Neural cell (in vitro differentiated cells): Measurements from ENCODE around the gene EHD4. TPM values are rescaled to one million over a fixed set of nuclear protein-coding genes. Genes with fewer than 3 reads are reported as not detected.

ENCODE experiments used
- H2AFZ ChIP-seq: fragments of 200-600, 300-800 bp; sonication (generic), shearing (Covaris generic); 2 replicates; pipeline ENCODE4 v1.6.0; 2014; ENCODE audit warnings: low read depth, mild to moderate bottlenecking, antibody characterized with exemption, low read length, moderate library complexity
- H3F3A ChIP-seq: fragments of 200-600 bp; shearing (Covaris generic); 2 replicates; pipeline ENCODE4 v1.6.1; 2016; ENCODE audit warnings: mild to moderate bottlenecking, moderate library complexity, mixed read lengths, antibody characterized with exemption, low read length; ENCODE audit not compliant: insufficient read depth, poor library complexity, severe bottlenecking
- H3K27ac ChIP-seq: fragments of 200-600, 300-800 bp; sonication (generic), shearing (Covaris generic); 2 replicates; pipeline ENCODE4 v1.5.1; 2014; ENCODE audit warnings: mild to moderate bottlenecking, low read length, moderate library complexity
- H3K27me3 ChIP-seq: fragments of 300-800, 200-600 bp; sonication (generic), shearing (Covaris generic); 2 replicates; pipeline ENCODE4 v1.6.0; 2014; ENCODE audit warnings: mild to moderate bottlenecking, low read depth, low read length, moderate library complexity; ENCODE audit not compliant: insufficient read depth
- H3K36me3 ChIP-seq: fragments of 300-800, 200-600 bp; sonication (generic), shearing (Covaris generic); 2 replicates; pipeline ENCODE4 v1.5.1; 2014; ENCODE audit warnings: mild to moderate bottlenecking, antibody characterized with exemption, low read length, moderate library complexity; ENCODE audit not compliant: insufficient read depth
- H3K4me2 ChIP-seq: fragments of 300-800, 200-600 bp; sonication (generic), shearing (Covaris generic); 2 replicates; pipeline ENCODE4 v1.6.0; 2014; ENCODE audit warnings: mild to moderate bottlenecking, low read length
- H3K4me3 ChIP-seq: fragments of 300-800, 200-600 bp; sonication (generic), shearing (Covaris generic); 2 replicates; pipeline ENCODE4 v1.5.1; 2014; ENCODE audit warnings: mild to moderate bottlenecking, low read length, moderate library complexity
- H3K79me2 ChIP-seq: fragments of 200-600 bp; shearing (Covaris generic); replicated peaks from 2 replicates; pipeline ENCODE4 v1.6.0; 2014; ENCODE audit warnings: mild to moderate bottlenecking, low read length, moderate library complexity; ENCODE audit not compliant: insufficient read depth
- H3K9ac ChIP-seq: fragments of 300-800, 200-600 bp; sonication (generic), shearing (Covaris generic); 2 replicates; pipeline ENCODE4 v1.6.1; 2016; ENCODE audit warnings: mild to moderate bottlenecking, low read length, mixed read lengths
- H3K9me2 ChIP-seq: fragments of 200-600 bp; shearing (Covaris generic); 2 replicates; pipeline ENCODE4 v1.6.1; 2016; ENCODE audit warnings: mild to moderate bottlenecking, low read length, mixed read lengths; ENCODE audit not compliant: insufficient read depth
- H3K9me3 ChIP-seq: fragments of 200-600, 300-800 bp; sonication (generic), shearing (Covaris generic); 2 replicates; pipeline ENCODE4 v1.6.1; 2016; ENCODE audit warnings: mild to moderate bottlenecking, mixed run types, low read length, moderate library complexity, mixed read lengths
- H4K20me1 ChIP-seq: fragments of 200-600 bp; shearing (Covaris generic); 2 replicates; pipeline ENCODE4 v1.6.1; 2016; ENCODE audit warnings: mild to moderate bottlenecking, mixed run types; ENCODE audit not compliant: insufficient read depth
- EP300 ChIP-seq: fragments of 450-650 bp; conservative IDR thresholded peaks from 2 replicates; pipeline ENCODE4 v1.6.1; 2014; ENCODE audit warnings: antibody characterized with exemption, mild to moderate bottlenecking, moderate library complexity; ENCODE audit not compliant: poor library complexity, severe bottlenecking
- EZH2 ChIP-seq: fragments of 200-600, 300-800 bp; shearing (Covaris generic), sonication (generic); IDR thresholded peaks from 2 replicates; pipeline ENCODE4 v1.6.1; 2014; ENCODE audit warnings: antibody characterized with exemption, low read length, borderline replicate concordance, mild to moderate bottlenecking; ENCODE audit not compliant: insufficient read depth, poor library complexity, severe bottlenecking
- MXI1 ChIP-seq: fragments of 450-650 bp; conservative IDR thresholded peaks from 2 replicates; pipeline ENCODE4 v1.6.1; 2014; ENCODE audit warnings: antibody characterized with exemption, mild to moderate bottlenecking; ENCODE audit not compliant: poor library complexity, severe bottlenecking
- POLR2AphosphoS5 ChIP-seq: IDR thresholded peaks from 2 replicates; pipeline ENCODE4 v1.6.1; 2012
- RAD21 ChIP-seq: fragments of 450-650 bp; conservative IDR thresholded peaks from 2 replicates; pipeline ENCODE4 v1.6.1; 2014; ENCODE audit warnings: antibody characterized with exemption, mild to moderate bottlenecking, moderate library complexity
- SMC3 ChIP-seq: fragments of 450-650 bp; conservative IDR thresholded peaks from 2 replicates; pipeline ENCODE4 v1.6.1; 2014; ENCODE audit warnings: antibody characterized with exemption, mild to moderate bottlenecking, moderate library complexity; ENCODE audit not compliant: poor library complexity
- TAF1 ChIP-seq: IDR thresholded peaks from 2 replicates; pipeline ENCODE4 v1.6.1; 2012; ENCODE audit warnings: low read depth
- polyA plus RNA-seq: library from polyadenylated mRNA; depleted of rRNA; stranded (reverse); fragments of >200 nt; gene quantifications from 2 replicates; pipeline ENCODE4 v1.2.3, GENCODE V29; 2014
- TF ChIP-seq, protein P1 (sequence below): IDR thresholded peaks from 2 replicates; pipeline ENCODE4 v1.6.1; 2012; ENCODE audit warnings: borderline replicate concordance
- TF ChIP-seq, protein P2 (sequence below): fragments of 450-650 bp; IDR thresholded peaks from 2 replicates; pipeline ENCODE4 v1.5.1; 2014; ENCODE audit warnings: antibody characterized with exemption, mild to moderate bottlenecking, moderate library complexity; ENCODE audit not compliant: poor library complexity, severe bottlenecking

EHD4 gene
- polyA plus RNA-seq, 1 donor from 2014 or later, result 0.09 TPM

DNA sequence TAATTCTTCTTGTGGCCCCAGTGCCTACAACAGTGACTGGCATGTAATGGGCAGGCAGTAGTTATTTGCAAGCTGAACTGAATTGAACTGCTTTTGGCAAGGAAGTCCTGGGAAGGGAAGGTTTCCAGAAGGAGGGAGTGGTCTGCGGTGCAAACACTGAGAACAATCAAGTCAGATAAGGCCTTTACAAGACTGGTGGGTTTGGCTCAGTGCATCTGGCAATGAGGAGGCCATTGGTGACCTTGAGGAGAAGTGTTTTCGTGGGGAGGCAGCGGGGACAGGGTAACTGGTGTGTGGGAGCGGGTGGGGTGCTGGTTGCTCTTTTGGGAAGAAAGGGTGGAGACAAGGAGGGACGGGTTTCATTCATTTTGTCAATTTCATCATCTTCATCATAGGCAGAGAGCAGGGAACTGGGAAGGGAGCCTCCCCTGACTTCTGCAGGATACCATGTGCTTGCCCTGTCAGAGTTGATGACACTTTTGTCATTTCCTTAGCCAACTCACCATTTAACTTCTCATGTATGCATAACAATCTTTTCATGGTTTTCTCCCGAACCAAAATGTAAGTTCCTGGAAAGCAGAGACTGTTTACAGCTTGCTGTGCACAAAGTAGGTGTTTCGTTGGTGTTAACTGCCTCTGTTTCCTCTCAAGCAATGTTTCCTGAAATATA lies 8.4 kb upstream of the EHD4 start:
- no peaks in the 10 kb centered on the region for H3K27me3 ChIP-seq
- no peak overlapping the region for H3K4me3 ChIP-seq
- H3K79me2 ChIP-seq, result no peaks in the 10 kb centered on the region
- no peak overlapping the region for H3K27ac ChIP-seq
- H3K9me3 ChIP-seq, result no peaks in the 10 kb centered on the region
- no peak overlapping the region for H3K9ac ChIP-seq
- H2AFZ ChIP-seq, result no peak overlapping the region
- no peaks in the 10 kb centered on the region for H4K20me1 ChIP-seq
- no peaks in the 10 kb centered on the region for H3F3A ChIP-seq
- no peak for TF ChIP-seq EZH2
- TF ChIP-seq, protein P1, sequence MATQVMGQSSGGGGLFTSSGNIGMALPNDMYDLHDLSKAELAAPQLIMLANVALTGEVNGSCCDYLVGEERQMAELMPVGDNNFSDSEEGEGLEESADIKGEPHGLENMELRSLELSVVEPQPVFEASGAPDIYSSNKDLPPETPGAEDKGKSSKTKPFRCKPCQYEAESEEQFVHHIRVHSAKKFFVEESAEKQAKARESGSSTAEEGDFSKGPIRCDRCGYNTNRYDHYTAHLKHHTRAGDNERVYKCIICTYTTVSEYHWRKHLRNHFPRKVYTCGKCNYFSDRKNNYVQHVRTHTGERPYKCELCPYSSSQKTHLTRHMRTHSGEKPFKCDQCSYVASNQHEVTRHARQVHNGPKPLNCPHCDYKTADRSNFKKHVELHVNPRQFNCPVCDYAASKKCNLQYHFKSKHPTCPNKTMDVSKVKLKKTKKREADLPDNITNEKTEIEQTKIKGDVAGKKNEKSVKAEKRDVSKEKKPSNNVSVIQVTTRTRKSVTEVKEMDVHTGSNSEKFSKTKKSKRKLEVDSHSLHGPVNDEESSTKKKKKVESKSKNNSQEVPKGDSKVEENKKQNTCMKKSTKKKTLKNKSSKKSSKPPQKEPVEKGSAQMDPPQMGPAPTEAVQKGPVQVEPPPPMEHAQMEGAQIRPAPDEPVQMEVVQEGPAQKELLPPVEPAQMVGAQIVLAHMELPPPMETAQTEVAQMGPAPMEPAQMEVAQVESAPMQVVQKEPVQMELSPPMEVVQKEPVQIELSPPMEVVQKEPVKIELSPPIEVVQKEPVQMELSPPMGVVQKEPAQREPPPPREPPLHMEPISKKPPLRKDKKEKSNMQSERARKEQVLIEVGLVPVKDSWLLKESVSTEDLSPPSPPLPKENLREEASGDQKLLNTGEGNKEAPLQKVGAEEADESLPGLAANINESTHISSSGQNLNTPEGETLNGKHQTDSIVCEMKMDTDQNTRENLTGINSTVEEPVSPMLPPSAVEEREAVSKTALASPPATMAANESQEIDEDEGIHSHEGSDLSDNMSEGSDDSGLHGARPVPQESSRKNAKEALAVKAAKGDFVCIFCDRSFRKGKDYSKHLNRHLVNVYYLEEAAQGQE, result no peak
- TF ChIP-seq MXI1, result no peak
- TF ChIP-seq, protein P2, sequence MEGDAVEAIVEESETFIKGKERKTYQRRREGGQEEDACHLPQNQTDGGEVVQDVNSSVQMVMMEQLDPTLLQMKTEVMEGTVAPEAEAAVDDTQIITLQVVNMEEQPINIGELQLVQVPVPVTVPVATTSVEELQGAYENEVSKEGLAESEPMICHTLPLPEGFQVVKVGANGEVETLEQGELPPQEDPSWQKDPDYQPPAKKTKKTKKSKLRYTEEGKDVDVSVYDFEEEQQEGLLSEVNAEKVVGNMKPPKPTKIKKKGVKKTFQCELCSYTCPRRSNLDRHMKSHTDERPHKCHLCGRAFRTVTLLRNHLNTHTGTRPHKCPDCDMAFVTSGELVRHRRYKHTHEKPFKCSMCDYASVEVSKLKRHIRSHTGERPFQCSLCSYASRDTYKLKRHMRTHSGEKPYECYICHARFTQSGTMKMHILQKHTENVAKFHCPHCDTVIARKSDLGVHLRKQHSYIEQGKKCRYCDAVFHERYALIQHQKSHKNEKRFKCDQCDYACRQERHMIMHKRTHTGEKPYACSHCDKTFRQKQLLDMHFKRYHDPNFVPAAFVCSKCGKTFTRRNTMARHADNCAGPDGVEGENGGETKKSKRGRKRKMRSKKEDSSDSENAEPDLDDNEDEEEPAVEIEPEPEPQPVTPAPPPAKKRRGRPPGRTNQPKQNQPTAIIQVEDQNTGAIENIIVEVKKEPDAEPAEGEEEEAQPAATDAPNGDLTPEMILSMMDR, result no peak
- no peak for TF ChIP-seq EP300
- no peak for TF ChIP-seq POLR2AphosphoS5
- TF ChIP-seq TAF1, result no peak
- no peak for TF ChIP-seq RAD21
- TF ChIP-seq SMC3, result no peak
- H3K4me2 ChIP-seq, result no peak overlapping the region
- no peaks in the 10 kb centered on the region for H3K9me2 ChIP-seq
- no peaks in the 10 kb centered on the region for H3K36me3 ChIP-seq

DNA sequence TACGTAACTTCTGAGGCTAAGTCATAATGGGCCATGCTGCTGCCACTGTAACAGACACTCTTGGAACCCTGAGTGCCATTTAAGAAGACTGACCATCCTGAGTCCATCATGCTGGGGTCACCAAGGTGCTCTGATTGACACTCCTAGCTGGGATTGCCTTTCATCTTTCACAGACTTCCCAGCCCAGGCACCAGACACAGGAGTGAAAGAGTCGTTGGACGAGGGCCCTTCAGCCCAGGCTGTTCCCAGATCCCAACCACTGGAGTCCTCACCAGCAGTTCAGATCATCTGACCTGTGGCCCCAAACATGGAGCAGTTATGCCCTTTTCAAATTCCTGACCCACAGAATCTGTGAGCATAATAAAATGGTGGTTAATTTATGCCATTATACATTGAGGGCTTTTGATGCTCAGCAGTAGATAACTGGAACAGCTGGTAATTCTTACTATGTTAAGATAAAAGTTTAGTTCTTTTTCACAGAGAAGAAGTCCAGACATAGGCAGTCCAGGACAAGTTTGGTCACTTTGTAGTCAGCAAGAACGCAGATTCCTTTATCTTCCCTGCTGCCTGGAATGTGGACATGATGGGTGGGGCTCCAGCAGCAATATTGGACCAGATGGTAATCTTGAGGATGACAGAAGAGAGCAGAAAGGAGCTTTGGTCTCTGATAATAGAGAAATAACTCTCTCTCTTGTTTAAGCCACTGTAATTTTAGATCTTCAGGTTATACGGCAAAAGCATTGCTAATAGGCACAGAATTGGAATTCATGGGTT lies 7.3 kb upstream of the EHD4 start:
- H4K20me1 ChIP-seq, result no peaks in the 10 kb centered on the region
- TF ChIP-seq, protein P1, result no peak
- TF ChIP-seq EZH2, result no peak
- TF ChIP-seq TAF1, result no peak
- TF ChIP-seq EP300, result no peak
- no peak for TF ChIP-seq SMC3
- no peak for TF ChIP-seq MXI1
- TF ChIP-seq RAD21, result no peak
- TF ChIP-seq, protein P2, result no peak
- TF ChIP-seq POLR2AphosphoS5, result no peak
- H3K4me3 ChIP-seq, result no peak overlapping the region
- H3F3A ChIP-seq, result no peaks in the 10 kb centered on the region
- H3K9me2 ChIP-seq, result no peaks in the 10 kb centered on the region
- no peaks in the 10 kb centered on the region for H3K36me3 ChIP-seq
- H3K27ac ChIP-seq, result no peak overlapping the region
- no peak overlapping the region for H3K9ac ChIP-seq
- H2AFZ ChIP-seq, result no peak overlapping the region
- no peak overlapping the region for H3K4me2 ChIP-seq
- no peaks in the 10 kb centered on the region for H3K9me3 ChIP-seq
- H3K79me2 ChIP-seq, result no peaks in the 10 kb centered on the region
- peaks cover 5% of the 10 kb centered on the region for H3K27me3 ChIP-seq
